ENCODE measurements around the gene PSMG2. TPM values are rescaled to one million over a fixed set of nuclear protein-coding genes. Genes with fewer than 3 reads are reported as not detected.

The PSMG2 gene, protein sequence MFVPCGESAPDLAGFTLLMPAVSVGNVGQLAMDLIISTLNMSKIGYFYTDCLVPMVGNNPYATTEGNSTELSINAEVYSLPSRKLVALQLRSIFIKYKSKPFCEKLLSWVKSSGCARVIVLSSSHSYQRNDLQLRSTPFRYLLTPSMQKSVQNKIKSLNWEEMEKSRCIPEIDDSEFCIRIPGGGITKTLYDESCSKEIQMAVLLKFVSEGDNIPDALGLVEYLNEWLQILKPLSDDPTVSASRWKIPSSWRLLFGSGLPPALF
- 10 to 100 TPM; 90.6 to 97.2 TPM for total RNA-seq

DNA sequence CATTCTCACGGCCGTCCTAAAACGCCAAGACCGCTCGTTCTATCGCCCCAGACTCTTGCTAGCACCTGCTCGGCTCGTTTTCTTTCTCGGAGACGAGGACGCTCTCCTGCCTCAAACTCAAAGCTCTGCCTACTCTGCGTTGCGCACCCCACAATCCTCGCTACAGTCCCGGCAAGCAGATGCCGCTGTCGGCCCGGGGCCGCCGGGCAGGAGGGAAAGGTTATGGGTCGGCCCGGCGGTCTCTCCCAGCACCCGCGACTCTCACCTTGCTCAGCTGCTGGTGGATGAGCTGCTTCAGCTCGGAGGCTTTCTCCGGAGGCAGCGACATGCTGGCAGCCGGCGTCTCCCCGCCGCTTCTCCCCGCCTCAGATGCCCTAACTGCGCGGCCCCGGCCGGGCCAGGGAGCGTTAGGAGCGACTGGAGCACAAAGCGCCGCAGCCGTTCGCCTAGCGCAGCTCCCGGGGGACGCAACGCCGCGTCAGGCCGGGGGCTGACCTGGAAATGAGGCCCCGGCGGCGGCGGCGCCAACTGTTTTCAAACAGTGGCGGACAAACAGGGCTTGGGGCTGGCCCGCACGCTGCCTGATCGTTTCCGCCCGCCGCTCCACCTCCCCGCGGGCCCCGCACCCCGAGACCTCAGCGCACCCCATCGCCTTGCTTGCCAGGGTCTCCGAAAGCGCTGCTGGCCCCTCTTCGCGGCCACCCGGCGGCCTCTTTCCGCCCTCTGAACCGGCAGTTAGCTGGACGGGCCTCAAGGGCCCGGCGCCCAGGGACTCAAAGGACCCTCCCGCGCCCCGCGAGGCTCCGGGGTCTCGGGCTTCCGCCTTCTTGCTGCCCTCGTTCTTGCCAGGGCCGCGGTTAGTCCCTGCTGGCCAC, at the start of gene PSMG2, which contains the start of gene CEP76:
Gene PSMG2, plus strand, starts transcription at position 822 of the 875 bp plus-strand sequence. CDS start 66 bp downstream, outside the sequence.
Gene CEP76, minus strand, starts transcription at position 503 of the 875 bp plus-strand sequence. Its CDS starts 175 bp downstream, at position 328.
- POLR2A ChIA-PET = interaction anchor here (0.5 to 3.3 kb wide), 15 partner anchors 8 to 571 kb away, joined by 3 to 18 read pairs (median 3); partner anchors contain the start of genes AFG3L2, CEP192, PTPN2 and SEH1L
- DNase-seq (peak; percentile 90), ATAC-seq (ENCODE audit: low read depth) (peak; percentile 82)
- Mint-ChIP-seq H3K9me3 (no peaks in the 10 kb centered on the region), H3K4me1 (peaks cover 38% of the 10 kb centered on the region), H3K4me3 (peak within 1 kb of the TSS; percentile 87), H3K27me3 (no peaks in the 10 kb centered on the region), H3K27ac (peak within 1 kb of the TSS; percentile 95), H3K36me3 (peaks cover 17% of the 10 kb centered on the region)

DNA sequence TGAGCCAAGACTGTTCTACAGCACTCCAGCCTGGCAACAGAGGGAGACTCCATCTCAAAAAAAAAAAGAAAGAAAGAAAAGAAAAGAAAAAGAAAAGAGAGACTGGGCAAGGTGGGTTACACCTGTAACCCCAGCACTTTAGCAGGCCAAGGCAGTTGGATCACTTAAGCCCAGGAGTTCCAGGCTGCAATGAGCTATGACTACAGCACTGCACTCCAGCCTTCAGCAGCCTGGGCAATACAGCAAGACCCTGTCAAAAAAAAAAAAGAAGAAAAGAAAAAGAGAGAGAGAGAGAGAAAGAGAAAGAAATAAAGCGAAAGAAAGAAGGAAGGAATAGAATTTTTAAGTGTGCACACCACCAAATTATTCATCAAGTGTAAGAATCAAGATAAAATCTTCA, 47.9 kb upstream of the PSMG2 start:
- POLR2A ChIA-PET = no interaction called here
- Mint-ChIP-seq H3K4me1 (peaks cover 25% of the 10 kb centered on the region), H3K4me3 (no peak overlapping the region), H3K27me3 (peaks cover 29% of the 10 kb centered on the region), H3K27ac (no peak overlapping the region), H3K36me3 (no peaks in the 10 kb centered on the region), H3K9me3 (no peaks in the 10 kb centered on the region)
- DNase-seq (no peak), ATAC-seq (ENCODE audit: low read depth) (no peak)

DNA sequence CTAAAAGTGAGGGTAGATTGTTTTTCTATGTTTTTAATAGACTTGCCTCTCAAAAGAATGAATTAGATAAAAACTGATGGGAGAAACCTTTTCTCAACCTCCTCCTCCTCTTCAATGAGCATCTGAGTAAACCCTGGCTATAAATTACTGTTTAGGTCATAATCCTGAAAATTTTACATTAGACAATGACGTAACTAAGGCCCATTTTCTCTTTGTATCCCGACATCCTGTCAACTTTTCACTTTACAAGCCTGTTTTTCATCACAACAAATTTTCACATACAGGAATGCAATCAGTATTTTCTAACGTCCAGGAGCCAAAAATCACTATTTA, 46.3 kb upstream of the PSMG2 start:
- POLR2A ChIA-PET = no interaction called here
- Mint-ChIP-seq H3K4me3 (peak overlapping the region; percentile 85), H3K27ac (no peak overlapping the region)

DNA sequence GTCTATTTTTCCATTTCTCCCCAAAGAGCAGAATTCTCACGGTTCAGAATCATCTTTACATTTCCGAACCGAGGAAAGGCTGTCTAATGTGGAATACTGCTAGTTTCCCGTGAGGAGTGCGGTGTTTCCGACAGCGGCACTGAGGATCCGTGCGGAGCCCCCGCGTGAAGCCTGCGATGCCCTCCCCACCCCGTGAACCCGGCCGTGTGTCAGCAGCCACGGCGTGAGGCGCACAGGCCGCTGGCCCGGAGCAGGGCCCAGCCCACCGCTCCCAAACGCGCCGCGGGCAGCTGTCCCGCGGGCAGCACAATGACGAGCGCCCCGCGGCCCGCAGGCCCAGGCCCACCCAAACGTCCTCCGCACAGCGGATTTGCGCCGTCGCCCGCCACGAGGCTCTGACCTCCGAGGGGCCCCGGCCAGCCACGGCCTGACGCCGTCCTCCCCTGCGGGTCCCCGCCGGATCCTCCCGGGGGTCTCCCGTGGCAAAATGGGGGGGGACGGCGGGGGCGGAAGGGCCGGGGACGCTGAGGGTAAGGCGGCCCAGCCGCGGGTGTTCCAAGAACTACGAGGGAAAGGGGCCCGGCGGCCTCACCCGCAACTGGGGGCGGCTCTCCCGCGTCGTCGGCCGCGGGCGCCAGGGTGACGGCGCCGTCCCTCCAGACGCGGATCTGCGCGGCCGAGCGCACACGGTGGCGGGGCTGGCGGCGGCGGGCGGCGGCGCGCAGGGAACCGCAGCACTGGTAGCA, 45.7 kb upstream of the PSMG2 start:
- H3K9me3 Mint-ChIP-seq = no peaks in the 10 kb centered on the region
- ATAC-seq (ENCODE audit: low read depth) (no peak), DNase-seq (peak; percentile 48)
- peaks cover 22% of the 10 kb centered on the region for H3K4me1 Mint-ChIP-seq
- no peak overlapping the region for H3K27ac Mint-ChIP-seq
- H3K36me3 Mint-ChIP-seq = no peaks in the 10 kb centered on the region
- H3K27me3 Mint-ChIP-seq = peaks cover 25% of the 10 kb centered on the region
- POLR2A ChIA-PET = no interaction called here
- peak overlapping the region; percentile 85 for H3K4me3 Mint-ChIP-seq

More for the DNA sequence above, 46.3 kb upstream of the PSMG2 start:
- Mint-ChIP-seq H3K27me3 (peaks cover 29% of the 10 kb centered on the region), H3K9me3 (no peaks in the 10 kb centered on the region), H3K4me1 (peaks cover 23% of the 10 kb centered on the region), H3K36me3 (no peaks in the 10 kb centered on the region)
- DNase-seq (no peak), ATAC-seq (ENCODE audit: low read depth) (no peak)

DNA sequence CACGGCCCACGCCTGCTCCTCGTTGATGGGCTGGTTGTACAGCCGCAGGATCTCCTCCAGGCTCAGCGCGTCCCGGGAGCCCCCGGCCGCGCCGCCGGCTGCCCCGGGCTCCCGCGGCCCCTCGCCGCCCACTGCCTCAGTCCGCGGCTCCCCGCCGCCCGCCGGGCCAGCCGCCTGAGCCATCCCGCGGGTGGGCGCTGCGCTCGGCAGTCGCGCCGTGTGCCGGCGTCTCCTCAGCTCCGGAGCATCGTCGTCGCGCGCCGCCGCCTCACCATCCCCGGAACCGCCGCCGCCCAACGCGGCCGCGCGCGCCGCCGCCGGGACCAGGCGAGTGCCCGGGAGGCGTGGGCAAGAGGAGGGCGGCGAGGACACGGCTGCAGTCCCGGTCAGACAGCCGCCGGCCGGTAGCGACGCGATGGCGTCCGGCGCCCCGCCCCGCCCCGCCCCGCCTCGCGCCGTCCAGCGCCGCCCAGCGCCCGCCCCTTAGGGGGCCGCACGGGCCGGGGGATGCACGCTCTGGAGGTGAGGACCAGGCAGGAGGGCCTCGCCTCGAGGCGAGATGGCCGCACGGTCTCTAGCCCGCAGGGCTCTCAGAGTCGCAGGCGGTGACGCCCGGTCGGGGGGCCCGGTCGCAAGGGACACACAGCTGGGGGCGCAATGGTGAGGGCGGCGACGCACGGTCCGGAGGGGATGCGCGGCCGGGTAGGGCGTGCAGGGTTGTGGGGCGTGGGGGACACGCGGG, 45.0 kb upstream of the PSMG2 start, which contains the start of gene SPIRE1:
Gene SPIRE1, minus strand, starts transcription at position 424 of the 742 bp plus-strand sequence. Its CDS starts 241 bp downstream, at position 183.
- Mint-ChIP-seq H3K9me3 (no peaks in the 10 kb centered on the region), H3K4me3 (peak within 1 kb of the TSS; percentile 85), H3K36me3 (no peaks in the 10 kb centered on the region), H3K27me3 (peaks cover 25% of the 10 kb centered on the region), H3K4me1 (peaks cover 21% of the 10 kb centered on the region), H3K27ac (peak within 1 kb of the TSS; percentile 19)
- peak; percentile 71 for ATAC-seq (ENCODE audit: low read depth)
- peak; percentile 69 for DNase-seq
- POLR2A ChIA-PET = no interaction called here

DNA sequence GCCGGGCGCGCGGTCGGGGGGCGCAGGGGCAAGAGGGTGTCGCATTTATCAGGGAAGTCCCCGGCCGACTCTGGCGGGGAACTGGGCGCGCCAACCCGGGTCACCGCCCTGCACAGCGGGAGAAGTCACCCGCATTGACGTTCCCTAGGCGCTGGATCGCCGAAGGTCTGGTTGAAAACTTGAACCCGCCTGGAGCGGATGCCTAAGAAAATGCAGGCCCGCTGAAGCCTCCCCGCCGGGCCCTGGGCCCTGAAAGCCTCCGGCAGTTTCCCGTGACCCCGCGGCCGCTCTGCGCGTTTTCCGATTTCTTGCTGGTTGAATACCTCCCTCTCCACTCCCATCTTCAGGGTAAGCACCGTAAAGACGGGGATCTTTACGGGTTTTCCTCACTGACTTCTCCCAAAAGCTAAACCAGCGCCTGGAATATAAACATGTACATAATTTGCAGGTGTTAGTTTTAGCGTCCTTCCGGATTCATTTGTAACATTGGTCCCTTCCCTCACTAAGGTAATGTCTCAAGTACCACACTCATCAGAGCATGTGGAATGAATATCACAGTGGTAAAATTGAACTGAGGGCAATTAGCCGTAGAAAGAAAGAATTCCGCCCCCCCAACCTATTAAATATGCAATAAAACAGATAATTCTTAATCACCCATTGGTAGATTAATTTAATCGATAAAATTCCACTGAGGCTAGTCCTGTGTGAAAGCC, 44.3 kb upstream of the PSMG2 start:
- ATAC-seq (ENCODE audit: low read depth) (peak; percentile 16), DNase-seq (no peak)
- POLR2A ChIA-PET = no interaction called here
- H3K9me3 Mint-ChIP-seq = no peaks in the 10 kb centered on the region
- peak overlapping the region; percentile 19 for H3K27ac Mint-ChIP-seq
- peak overlapping the region; percentile 79 for H3K4me3 Mint-ChIP-seq
- H3K36me3 Mint-ChIP-seq = no peaks in the 10 kb centered on the region
- H3K27me3 Mint-ChIP-seq = peaks cover 25% of the 10 kb centered on the region
- H3K4me1 Mint-ChIP-seq = peaks cover 14% of the 10 kb centered on the region

DNA sequence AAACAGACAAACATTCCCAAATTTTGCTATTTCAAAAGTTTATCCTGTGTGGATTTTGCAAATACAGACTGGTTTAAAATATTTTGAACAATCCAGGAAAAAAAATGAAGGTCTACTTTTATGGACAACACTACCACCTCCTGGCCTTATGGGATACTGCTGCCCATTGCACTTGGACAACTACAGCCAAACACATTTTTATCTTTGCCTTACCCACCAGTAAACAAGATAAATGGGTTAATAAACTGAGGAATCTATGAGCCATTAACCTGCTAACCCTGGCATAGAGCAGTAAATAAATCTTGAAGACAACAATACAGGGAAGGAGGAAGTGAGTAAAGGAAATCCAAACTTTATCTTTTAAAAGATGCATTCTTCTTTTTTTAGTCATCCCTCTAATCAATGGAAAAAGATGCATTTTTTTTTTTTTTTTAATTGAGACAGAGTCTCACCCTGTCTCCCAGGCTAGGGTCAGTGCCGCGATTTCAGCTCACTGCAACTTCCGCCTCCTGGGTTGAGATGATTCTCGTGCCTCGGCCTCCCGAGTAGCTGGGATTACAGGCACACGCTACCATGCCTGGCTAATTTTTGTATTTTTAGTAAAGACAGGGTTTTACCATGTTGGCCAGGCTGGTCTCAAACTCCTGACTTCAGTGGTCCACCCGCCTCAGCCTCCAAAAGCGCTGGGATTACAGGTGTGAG, 42.8 kb upstream of the PSMG2 start:
- ATAC-seq (ENCODE audit: low read depth) = no peak
- no peaks in the 10 kb centered on the region for H3K36me3 Mint-ChIP-seq
- POLR2A ChIA-PET = no interaction called here
- H3K9me3 Mint-ChIP-seq = no peaks in the 10 kb centered on the region
- H3K4me1 Mint-ChIP-seq = peaks cover 11% of the 10 kb centered on the region
- no peak overlapping the region for H3K4me3 Mint-ChIP-seq
- no peak for DNase-seq
- no peak overlapping the region for H3K27ac Mint-ChIP-seq
- H3K27me3 Mint-ChIP-seq = peaks cover 21% of the 10 kb centered on the region

DNA sequence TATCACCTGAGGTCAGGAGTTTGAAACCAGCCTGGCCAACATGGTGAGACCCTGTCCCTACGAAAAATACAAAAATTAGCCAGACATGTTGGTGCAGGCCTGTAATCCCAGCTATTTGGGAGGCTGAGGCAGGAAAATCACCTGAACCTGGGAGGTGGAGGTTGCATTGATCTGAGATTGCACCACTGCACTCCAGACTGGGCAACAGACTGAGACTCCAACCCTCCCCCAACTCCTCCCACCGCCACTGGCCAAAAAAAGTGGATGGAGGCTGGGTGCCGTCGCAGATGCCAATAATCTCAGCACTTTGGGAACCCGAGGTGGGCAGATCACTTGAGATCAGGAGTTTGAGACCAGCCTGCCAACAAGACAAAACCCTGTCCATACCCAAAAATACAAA, 34.8 kb upstream of the PSMG2 start:
- DNase-seq (no peak), ATAC-seq (ENCODE audit: low read depth) (no peak)
- Mint-ChIP-seq H3K36me3 (no peaks in the 10 kb centered on the region), H3K9me3 (no peaks in the 10 kb centered on the region), H3K4me3 (no peak overlapping the region), H3K27me3 (no peaks in the 10 kb centered on the region), H3K27ac (no peak overlapping the region), H3K4me1 (peaks cover 2% of the 10 kb centered on the region)
- POLR2A ChIA-PET = no interaction called here

DNA sequence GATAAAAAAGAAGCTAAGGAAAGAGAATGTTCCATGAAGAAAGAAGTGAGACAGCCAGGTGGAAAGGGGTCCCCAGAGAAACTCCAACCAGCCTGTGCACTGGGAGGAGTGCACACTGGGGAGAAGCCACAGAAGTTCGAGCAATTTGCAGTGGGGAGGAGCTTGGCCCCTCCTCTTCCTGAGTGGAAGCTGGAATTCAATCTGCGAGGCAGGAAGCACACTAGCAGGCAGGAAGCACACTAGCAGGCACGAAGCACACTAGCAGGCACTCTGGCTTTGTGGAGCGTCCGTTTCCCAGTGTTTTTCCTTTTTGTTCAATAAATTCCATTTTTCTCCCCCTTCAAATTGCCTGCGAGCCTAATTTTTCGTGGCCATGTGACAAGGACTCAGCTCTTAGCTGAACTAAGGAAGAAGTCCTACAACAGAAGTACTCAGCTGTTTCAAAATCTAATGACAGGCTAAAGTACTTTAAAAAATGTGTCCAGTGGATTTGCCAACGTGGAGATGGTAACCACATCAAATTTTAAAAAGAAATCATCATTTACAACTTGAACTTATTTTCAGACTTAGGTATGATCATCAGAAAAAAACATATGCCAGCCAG, 23.6 kb upstream of the PSMG2 start:
- no peak for ATAC-seq (ENCODE audit: low read depth)
- POLR2A ChIA-PET = interaction anchor here (0.6 kb wide), 1 partner anchor 31 kb away, joined by 3 read pairs; no protein-coding TSS in a partner anchor
- H3K4me3 Mint-ChIP-seq = peak overlapping the region; percentile 4
- H3K9me3 Mint-ChIP-seq = no peaks in the 10 kb centered on the region
- H3K36me3 Mint-ChIP-seq = peaks cover 13% of the 10 kb centered on the region
- peak overlapping the region; percentile 18 for H3K27ac Mint-ChIP-seq
- no peaks in the 10 kb centered on the region for H3K27me3 Mint-ChIP-seq
- no peak for DNase-seq
- H3K4me1 Mint-ChIP-seq = peaks cover 9% of the 10 kb centered on the region

DNA sequence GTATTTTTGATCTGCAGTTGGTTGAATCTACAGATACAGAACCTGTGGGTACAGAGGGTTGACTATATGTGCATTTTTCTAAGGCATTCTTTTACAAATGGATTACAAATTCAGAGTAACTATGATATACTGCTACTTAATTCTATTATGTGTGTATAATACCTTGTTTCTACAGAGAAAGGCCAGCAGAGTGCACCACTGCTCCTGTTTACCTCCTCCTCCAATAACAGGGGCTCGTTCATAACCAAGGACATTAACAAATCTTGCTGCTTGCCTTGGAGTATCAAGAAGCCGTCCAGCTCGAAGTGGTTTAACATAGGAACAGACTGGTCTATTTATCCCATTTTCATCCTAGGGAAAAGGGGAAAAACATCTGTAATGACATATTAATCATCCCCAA, 16.7 kb upstream of the PSMG2 start:
- peaks cover 2% of the 10 kb centered on the region for H3K36me3 Mint-ChIP-seq
- no peak for ATAC-seq (ENCODE audit: low read depth)

DNA sequence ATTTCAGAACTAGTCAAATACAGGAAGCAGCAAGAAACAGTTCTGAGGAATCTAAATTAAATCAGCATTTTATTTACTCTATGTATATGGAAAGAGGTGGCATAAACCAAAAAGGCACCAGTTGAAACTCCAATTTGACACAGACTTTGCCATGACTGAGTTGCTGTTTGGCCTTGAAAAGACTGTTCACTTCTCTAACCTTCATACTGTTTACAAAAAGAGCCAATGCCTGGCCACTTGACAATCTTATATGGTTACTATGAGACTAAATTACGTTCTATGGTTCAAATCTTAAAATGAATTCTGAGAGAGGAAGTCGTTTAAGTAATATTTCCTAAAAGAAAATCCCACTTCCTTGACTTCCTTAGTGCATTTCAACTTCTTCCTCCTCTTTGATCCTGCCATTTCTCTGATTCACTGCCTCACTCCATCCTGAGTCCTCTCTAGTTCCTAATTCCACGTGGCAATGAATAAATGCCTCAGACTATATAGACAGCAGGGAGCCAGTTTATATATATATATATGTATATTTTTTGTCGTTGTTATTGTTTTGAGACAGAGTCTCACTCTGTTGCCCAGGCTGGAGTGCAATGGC, 13.5 kb upstream of the PSMG2 start:
- H3K9me3 Mint-ChIP-seq = no peaks in the 10 kb centered on the region
- H3K4me3 Mint-ChIP-seq = no peak overlapping the region
- H3K27me3 Mint-ChIP-seq = no peaks in the 10 kb centered on the region
- ATAC-seq (ENCODE audit: low read depth) = no peak
- H3K4me1 Mint-ChIP-seq = peaks cover 12% of the 10 kb centered on the region
- H3K36me3 Mint-ChIP-seq = peaks cover 10% of the 10 kb centered on the region
- no peak for DNase-seq
- no peak overlapping the region for H3K27ac Mint-ChIP-seq
- POLR2A ChIA-PET = interaction anchor here (0.6 kb wide), 1 partner anchor 13 kb away, joined by 3 read pairs; the partner anchor contains the start of genes CEP76 and PSMG2

More for the DNA sequence above, 16.7 kb upstream of the PSMG2 start:
- no peak for DNase-seq
- POLR2A ChIA-PET = no interaction called here
- H3K4me3 Mint-ChIP-seq = no peak overlapping the region
- no peaks in the 10 kb centered on the region for H3K9me3 Mint-ChIP-seq
- peaks cover 3% of the 10 kb centered on the region for H3K4me1 Mint-ChIP-seq
- no peaks in the 10 kb centered on the region for H3K27me3 Mint-ChIP-seq
- no peak overlapping the region for H3K27ac Mint-ChIP-seq
